K562 (cell line): ENCODE results near the gene HSD17B1. TPM values are rescaled to one million over a fixed set of nuclear protein-coding genes. Genes with fewer than 3 reads are reported as not detected.

Experiments
- CREB1 ChIP-seq, 2 experiments: sonication (generic) in 1 of 2; formaldehyde crosslinking in 1 of 2; IDR thresholded peaks; 2 replicates each; pipeline versions ENCODE4 v1.6.1 to v1.8.0; 2012 to 2022; ENCODE audit warnings: inconsistent platforms in 1 of 2, mild to moderate bottlenecking in 1 of 2, missing genetic modification reagents in 1 of 2, moderate library complexity in 1 of 2
- ETS2 ChIP-seq: IDR thresholded peaks from 2 replicates; pipeline ENCODE4 v1.6.1; 2016; ENCODE audit warnings: borderline replicate concordance, missing genetic modification characterization, mild to moderate bottlenecking, moderate library complexity, missing compliant biosample characterization; ENCODE audit not compliant: poor library complexity, severe bottlenecking
- EWSR1 ChIP-seq: fragments of 450-650 bp; IDR thresholded peaks from 2 replicates; pipeline ENCODE4 v1.6.1; 2018; ENCODE audit warnings: borderline replicate concordance, mild to moderate bottlenecking, low read depth, moderate library complexity; ENCODE audit not compliant: partially characterized antibody
- HNRNPK ChIP-seq: fragments of 200-400 bp; formaldehyde crosslinking; IDR thresholded peaks from one replicate; pipeline ENCODE4 v1.6.1; 2018; ENCODE audit warnings: mild to moderate bottlenecking, low read depth, low read length; ENCODE audit not compliant: poor library complexity, severe bottlenecking
- RNF219 ChIP-seq: fragments of 250-450 bp; sonication (Bioruptor Pico); IDR thresholded peaks from 2 replicates; pipeline ENCODE4 v1.5.0; 2022; ENCODE audit warnings: mild to moderate bottlenecking
- ZNF41 ChIP-seq: fragments of 250-450 bp; sonication (Bioruptor Pico); conservative IDR thresholded peaks from 2 replicates; pipeline ENCODE4 v1.4.0; 2020; ENCODE audit warnings: mild to moderate bottlenecking
- polyA plus RNA-seq, 8 experiments: library from polyadenylated mRNA; depleted of rRNA in 4 of 8; stranded (reverse) in 5 of 8; unstranded in 3 of 8; fragments of >200 nt; fragmentation: Nextera tagmentation in 2 of 8; fragmentation: Illumina TruSeq in 1 of 8; extraction: Ambion mirVana in 2 of 8; extraction: Trizol in 1 of 8; gene quantifications; 2 replicates each; pipeline versions ENCODE4 v1.2.1 to v1.2.3, GENCODE V29; 2011 to 2014; ENCODE audit warnings: inconsistent platforms in 1 of 8, missing spikeins in 1 of 8
- total RNA-seq, 7 experiments: library from RNA; depleted of rRNA in 6 of 7; stranded (reverse); fragments of >200 nt in 6 of 7; fragmentation: Illumina TruSeq in 2 of 7; extraction: Trizol in 2 of 7; gene quantifications; 2 replicates each; pipeline versions ENCODE4 v1.2.1 to v1.2.3, GENCODE V29; 2011 to 2021; ENCODE audit warnings: low replicate concordance in 1 of 7
- TF ChIP-seq, protein P1 (sequence below): fragments of 200-600 bp; sonication (generic); IDR thresholded peaks from one replicate; pipeline ENCODE4 v1.6.1; 2012; ENCODE audit warnings: mild to moderate bottlenecking, low read depth, low read length, inconsistent platforms
- TF ChIP-seq, protein P2 (sequence below): IDR thresholded peaks from 2 replicates; pipeline ENCODE4 v1.6.1; 2012; ENCODE audit warnings: low read depth, low read length, improper control_type of control experiment, borderline replicate concordance

The HSD17B1 gene
- total and polyA plus RNA-seq, 9 of the 15 experiments (the other 6 are each of a cell fraction or from before 2014, with no cell fraction given) = 0.55 to 21.1 (median 3.6) TPM

DNA sequence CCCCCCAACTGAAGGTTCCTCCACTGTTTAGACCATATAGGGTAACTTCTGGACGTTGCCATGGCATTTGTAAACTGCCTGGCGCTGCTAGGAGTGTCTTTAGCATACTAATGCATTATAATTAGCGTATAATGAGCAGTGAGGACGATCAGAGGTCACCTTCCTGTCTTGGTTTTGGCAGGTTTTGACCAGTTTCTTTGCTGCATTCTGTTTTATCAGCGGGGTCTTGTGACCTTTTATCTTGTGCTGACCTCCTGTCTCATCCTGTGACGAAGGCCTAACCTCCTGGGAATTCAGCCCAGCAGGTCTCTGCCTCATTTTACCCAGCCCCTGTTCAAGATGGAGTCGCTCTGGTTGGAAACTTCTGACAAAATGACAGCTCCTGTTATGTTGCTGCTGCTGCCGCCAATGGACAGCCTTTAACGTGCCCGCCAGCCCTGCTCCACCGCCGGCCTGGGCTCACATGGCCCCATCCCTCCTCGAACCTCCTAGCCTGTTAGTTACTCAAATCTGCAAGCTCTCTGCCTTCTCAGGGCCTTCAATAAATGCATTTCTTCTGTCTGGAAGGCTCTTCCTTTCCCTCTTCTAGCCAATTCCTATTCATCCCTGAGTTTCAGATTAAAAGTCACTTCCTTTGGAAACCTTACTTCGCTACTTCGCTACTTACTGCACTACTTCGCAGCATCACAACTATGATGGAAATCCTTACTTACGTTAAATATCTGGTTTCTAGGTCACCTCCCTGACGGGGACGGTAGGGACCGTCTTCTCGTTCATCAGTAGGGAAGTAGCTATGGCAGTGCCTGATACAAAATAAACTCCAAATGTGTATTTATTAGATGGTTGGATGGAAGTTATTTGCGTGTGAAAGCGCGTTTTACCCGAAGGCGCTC, 17.3 kb upstream of the HSD17B1 start (continued):
- TF ChIP-seq, protein P1, sequence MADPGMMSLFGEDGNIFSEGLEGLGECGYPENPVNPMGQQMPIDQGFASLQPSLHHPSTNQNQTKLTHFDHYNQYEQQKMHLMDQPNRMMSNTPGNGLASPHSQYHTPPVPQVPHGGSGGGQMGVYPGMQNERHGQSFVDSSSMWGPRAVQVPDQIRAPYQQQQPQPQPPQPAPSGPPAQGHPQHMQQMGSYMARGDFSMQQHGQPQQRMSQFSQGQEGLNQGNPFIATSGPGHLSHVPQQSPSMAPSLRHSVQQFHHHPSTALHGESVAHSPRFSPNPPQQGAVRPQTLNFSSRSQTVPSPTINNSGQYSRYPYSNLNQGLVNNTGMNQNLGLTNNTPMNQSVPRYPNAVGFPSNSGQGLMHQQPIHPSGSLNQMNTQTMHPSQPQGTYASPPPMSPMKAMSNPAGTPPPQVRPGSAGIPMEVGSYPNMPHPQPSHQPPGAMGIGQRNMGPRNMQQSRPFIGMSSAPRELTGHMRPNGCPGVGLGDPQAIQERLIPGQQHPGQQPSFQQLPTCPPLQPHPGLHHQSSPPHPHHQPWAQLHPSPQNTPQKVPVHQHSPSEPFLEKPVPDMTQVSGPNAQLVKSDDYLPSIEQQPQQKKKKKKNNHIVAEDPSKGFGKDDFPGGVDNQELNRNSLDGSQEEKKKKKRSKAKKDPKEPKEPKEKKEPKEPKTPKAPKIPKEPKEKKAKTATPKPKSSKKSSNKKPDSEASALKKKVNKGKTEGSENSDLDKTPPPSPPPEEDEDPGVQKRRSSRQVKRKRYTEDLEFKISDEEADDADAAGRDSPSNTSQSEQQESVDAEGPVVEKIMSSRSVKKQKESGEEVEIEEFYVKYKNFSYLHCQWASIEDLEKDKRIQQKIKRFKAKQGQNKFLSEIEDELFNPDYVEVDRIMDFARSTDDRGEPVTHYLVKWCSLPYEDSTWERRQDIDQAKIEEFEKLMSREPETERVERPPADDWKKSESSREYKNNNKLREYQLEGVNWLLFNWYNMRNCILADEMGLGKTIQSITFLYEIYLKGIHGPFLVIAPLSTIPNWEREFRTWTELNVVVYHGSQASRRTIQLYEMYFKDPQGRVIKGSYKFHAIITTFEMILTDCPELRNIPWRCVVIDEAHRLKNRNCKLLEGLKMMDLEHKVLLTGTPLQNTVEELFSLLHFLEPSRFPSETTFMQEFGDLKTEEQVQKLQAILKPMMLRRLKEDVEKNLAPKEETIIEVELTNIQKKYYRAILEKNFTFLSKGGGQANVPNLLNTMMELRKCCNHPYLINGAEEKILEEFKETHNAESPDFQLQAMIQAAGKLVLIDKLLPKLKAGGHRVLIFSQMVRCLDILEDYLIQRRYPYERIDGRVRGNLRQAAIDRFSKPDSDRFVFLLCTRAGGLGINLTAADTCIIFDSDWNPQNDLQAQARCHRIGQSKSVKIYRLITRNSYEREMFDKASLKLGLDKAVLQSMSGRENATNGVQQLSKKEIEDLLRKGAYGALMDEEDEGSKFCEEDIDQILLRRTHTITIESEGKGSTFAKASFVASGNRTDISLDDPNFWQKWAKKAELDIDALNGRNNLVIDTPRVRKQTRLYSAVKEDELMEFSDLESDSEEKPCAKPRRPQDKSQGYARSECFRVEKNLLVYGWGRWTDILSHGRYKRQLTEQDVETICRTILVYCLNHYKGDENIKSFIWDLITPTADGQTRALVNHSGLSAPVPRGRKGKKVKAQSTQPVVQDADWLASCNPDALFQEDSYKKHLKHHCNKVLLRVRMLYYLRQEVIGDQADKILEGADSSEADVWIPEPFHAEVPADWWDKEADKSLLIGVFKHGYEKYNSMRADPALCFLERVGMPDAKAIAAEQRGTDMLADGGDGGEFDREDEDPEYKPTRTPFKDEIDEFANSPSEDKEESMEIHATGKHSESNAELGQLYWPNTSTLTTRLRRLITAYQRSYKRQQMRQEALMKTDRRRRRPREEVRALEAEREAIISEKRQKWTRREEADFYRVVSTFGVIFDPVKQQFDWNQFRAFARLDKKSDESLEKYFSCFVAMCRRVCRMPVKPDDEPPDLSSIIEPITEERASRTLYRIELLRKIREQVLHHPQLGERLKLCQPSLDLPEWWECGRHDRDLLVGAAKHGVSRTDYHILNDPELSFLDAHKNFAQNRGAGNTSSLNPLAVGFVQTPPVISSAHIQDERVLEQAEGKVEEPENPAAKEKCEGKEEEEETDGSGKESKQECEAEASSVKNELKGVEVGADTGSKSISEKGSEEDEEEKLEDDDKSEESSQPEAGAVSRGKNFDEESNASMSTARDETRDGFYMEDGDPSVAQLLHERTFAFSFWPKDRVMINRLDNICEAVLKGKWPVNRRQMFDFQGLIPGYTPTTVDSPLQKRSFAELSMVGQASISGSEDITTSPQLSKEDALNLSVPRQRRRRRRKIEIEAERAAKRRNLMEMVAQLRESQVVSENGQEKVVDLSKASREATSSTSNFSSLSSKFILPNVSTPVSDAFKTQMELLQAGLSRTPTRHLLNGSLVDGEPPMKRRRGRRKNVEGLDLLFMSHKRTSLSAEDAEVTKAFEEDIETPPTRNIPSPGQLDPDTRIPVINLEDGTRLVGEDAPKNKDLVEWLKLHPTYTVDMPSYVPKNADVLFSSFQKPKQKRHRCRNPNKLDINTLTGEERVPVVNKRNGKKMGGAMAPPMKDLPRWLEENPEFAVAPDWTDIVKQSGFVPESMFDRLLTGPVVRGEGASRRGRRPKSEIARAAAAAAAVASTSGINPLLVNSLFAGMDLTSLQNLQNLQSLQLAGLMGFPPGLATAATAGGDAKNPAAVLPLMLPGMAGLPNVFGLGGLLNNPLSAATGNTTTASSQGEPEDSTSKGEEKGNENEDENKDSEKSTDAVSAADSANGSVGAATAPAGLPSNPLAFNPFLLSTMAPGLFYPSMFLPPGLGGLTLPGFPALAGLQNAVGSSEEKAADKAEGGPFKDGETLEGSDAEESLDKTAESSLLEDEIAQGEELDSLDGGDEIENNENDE = no peak
- TF ChIP-seq EWSR1 = no peak
- TF ChIP-seq CREB1 (IDR thresholded peaks at IDR 0.05) = no peak
- no peak for TF ChIP-seq CREB1 (CRISPR knock-in tag; IDR thresholded peaks at IDR 0.05)
- TF ChIP-seq ETS2 (tag) = peak; percentile 91
- peak; percentile 87; the same call in 1 of the 2 replicates for TF ChIP-seq RNF219 (CRISPR knock-in tag)
- TF ChIP-seq, protein P2, sequence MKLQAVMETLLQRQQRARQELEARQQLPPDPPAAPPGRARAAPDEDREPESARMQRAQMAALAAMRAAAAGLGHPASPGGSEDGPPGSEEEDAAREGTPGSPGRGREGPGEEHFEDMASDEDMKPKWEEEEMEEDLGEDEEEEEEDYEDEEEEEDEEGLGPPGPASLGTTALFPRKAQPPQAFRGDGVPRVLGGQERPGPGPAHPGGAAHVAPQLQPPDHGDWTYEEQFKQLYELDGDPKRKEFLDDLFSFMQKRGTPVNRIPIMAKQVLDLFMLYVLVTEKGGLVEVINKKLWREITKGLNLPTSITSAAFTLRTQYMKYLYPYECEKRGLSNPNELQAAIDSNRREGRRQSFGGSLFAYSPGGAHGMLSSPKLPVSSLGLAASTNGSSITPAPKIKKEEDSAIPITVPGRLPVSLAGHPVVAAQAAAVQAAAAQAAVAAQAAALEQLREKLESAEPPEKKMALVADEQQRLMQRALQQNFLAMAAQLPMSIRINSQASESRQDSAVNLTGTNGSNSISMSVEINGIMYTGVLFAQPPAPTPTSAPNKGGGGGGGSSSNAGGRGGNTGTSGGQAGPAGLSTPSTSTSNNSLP = no peak
- TF ChIP-seq HNRNPK = no peak
- TF ChIP-seq ZNF41 (CRISPR knock-in tag) = peak; percentile 94
